Measurements from ENCODE around the gene MAPRE2. TPM values are rescaled to one million over a fixed set of nuclear protein-coding genes. Genes with fewer than 3 reads are reported as not detected.

MAPRE2 gene
- total RNA-seq, 1 experiment from 2014 or later, result 9.1 TPM

DNA sequence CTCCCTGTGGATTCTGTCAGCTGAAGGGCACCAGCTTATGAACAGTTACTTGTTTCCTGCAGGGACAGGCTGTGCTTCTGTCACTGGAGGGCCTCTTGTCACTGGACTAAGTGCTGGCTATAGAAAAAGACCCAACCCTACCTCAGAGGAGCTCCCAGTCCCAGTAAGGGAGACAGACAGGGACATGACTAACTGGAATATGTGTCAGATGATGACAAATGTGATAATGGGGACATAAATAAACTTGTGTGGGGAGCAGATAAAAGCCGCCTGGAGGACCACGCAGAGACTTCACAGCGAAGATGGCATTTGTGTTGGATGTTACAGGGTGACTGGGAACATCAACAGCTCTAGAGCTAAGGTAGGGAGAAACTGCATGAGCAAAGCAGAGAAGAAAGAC, 95.0 kb downstream of the MAPRE2 start:
- TF ChIP-seq, protein P1, sequence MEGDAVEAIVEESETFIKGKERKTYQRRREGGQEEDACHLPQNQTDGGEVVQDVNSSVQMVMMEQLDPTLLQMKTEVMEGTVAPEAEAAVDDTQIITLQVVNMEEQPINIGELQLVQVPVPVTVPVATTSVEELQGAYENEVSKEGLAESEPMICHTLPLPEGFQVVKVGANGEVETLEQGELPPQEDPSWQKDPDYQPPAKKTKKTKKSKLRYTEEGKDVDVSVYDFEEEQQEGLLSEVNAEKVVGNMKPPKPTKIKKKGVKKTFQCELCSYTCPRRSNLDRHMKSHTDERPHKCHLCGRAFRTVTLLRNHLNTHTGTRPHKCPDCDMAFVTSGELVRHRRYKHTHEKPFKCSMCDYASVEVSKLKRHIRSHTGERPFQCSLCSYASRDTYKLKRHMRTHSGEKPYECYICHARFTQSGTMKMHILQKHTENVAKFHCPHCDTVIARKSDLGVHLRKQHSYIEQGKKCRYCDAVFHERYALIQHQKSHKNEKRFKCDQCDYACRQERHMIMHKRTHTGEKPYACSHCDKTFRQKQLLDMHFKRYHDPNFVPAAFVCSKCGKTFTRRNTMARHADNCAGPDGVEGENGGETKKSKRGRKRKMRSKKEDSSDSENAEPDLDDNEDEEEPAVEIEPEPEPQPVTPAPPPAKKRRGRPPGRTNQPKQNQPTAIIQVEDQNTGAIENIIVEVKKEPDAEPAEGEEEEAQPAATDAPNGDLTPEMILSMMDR (conservative IDR thresholded peaks at IDR 0.05), result no peak
- TF ChIP-seq EZH2 (IDR thresholded peaks at IDR 0.05; ENCODE audit: low read depth), result no peak

GRCh38 chr18:35136885-35137284, 95.7 kb downstream of the MAPRE2 start:
- CTCF ChIA-PET, result no interaction called here
- H3K36me3 ChIP-seq (ENCODE audit: low read depth), result no peaks in the 10 kb centered on the region
- TF ChIP-seq, protein P1 (conservative IDR thresholded peaks at IDR 0.05), result no peak
- TF ChIP-seq EZH2 (IDR thresholded peaks at IDR 0.05; ENCODE audit: low read depth), result no peak
- no peaks in the 10 kb centered on the region for H3K79me2 ChIP-seq (ENCODE audit: low read depth)
- intact Hi-C loops (cut with micrococcal nuclease; ENCODE audit: unreplicated experiment), result no loop called here
- H3K4me1 ChIP-seq (replicated peaks; ENCODE audit: insufficient read depth), result no peaks in the 10 kb centered on the region
- POLR2A ChIA-PET (ENCODE audit: unreplicated experiment), result no interaction called here
- no peak overlapping the region for H3K4me2 ChIP-seq
- no peaks in the 10 kb centered on the region for H4K20me1 ChIP-seq (ENCODE audit: insufficient read depth)
- no peaks in the 10 kb centered on the region for H3F3A ChIP-seq (ENCODE audit: insufficient read depth, low read depth)
- no peaks in the 10 kb centered on the region for H3K27me3 ChIP-seq (ENCODE audit: insufficient read depth, low read depth)
- no peaks in the 10 kb centered on the region for H3K9me3 ChIP-seq (ENCODE audit: insufficient read depth, low read depth)
- H2AFZ ChIP-seq, result no peak overlapping the region
- no peaks in the 10 kb centered on the region for H3K9me2 ChIP-seq (ENCODE audit: insufficient read depth)
- BruUV-seq (replicated peaks), result no TSS peak
- no peak for DNase-seq
- no peak overlapping the region for H3K4me3 ChIP-seq
- no peak overlapping the region for H3K27ac ChIP-seq

More for the DNA sequence above, 95.0 kb downstream of the MAPRE2 start:
- Histone ChIP-seq H3K27me3 (ENCODE audit: insufficient read depth, low read depth) (no peaks in the 10 kb centered on the region), H3K36me3 (ENCODE audit: low read depth) (no peaks in the 10 kb centered on the region), H3K79me2 (ENCODE audit: low read depth) (no peaks in the 10 kb centered on the region), H2AFZ (no peak overlapping the region), H3K4me1 (replicated peaks; ENCODE audit: insufficient read depth) (no peaks in the 10 kb centered on the region), H4K20me1 (ENCODE audit: insufficient read depth) (no peaks in the 10 kb centered on the region), H3K9me3 (ENCODE audit: insufficient read depth, low read depth) (no peaks in the 10 kb centered on the region), H3K4me3 (no peak overlapping the region), H3K4me2 (no peak overlapping the region), H3K9me2 (ENCODE audit: insufficient read depth) (no peaks in the 10 kb centered on the region), H3F3A (ENCODE audit: insufficient read depth, low read depth) (no peaks in the 10 kb centered on the region), H3K27ac (no peak overlapping the region)
- CTCF ChIA-PET, result no interaction called here
- POLR2A ChIA-PET (ENCODE audit: unreplicated experiment), result no interaction called here
- intact Hi-C loops (cut with micrococcal nuclease; ENCODE audit: unreplicated experiment), result no loop called here
- DNase-seq, result no peak
- BruUV-seq (replicated peaks), result no TSS peak

DNA sequence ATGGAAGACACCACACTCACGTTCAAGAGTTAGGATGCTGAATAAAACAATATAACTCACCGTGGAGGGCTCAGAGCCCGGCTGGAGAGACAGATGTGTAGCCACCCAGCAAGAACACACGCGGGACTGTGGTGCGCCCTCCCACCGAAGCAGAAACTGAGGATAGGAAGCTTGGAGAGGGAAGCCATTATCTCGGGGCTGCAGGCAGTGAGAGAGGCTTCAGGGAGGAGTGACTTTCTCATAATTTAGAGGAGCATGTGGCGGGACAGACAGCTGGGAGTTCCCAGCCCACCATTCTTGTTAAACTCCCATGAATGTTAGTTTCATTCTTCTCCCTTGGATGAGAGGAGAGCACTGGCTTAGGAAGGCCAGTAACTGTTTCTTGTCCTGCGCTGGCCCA, 96.4 kb downstream of the MAPRE2 start:
- TF ChIP-seq EZH2 (IDR thresholded peaks at IDR 0.05; ENCODE audit: low read depth), result no peak
- TF ChIP-seq, protein P1 (conservative IDR thresholded peaks at IDR 0.05), result no peak
- no peaks in the 10 kb centered on the region for H4K20me1 ChIP-seq (ENCODE audit: insufficient read depth)
- CTCF ChIA-PET, result no interaction called here

More for the DNA sequence above, 96.4 kb downstream of the MAPRE2 start:
- H3K79me2 ChIP-seq (ENCODE audit: low read depth), result no peaks in the 10 kb centered on the region
- no peak overlapping the region for H3K4me3 ChIP-seq
- no peaks in the 10 kb centered on the region for H3K9me3 ChIP-seq (ENCODE audit: insufficient read depth, low read depth)
- H3K36me3 ChIP-seq (ENCODE audit: low read depth), result no peaks in the 10 kb centered on the region
- no peaks in the 10 kb centered on the region for H3F3A ChIP-seq (ENCODE audit: insufficient read depth, low read depth)
- no peak overlapping the region for H2AFZ ChIP-seq
- H3K27me3 ChIP-seq (ENCODE audit: insufficient read depth, low read depth), result no peaks in the 10 kb centered on the region
- no peak overlapping the region for H3K27ac ChIP-seq
- no peak for DNase-seq
- intact Hi-C loops (cut with micrococcal nuclease; ENCODE audit: unreplicated experiment), result no loop called here
- POLR2A ChIA-PET (ENCODE audit: unreplicated experiment), result no interaction called here
- no peaks in the 10 kb centered on the region for H3K9me2 ChIP-seq (ENCODE audit: insufficient read depth)
- no TSS peak for BruUV-seq (replicated peaks)
- H3K4me2 ChIP-seq, result no peak overlapping the region
- no peaks in the 10 kb centered on the region for H3K4me1 ChIP-seq (replicated peaks; ENCODE audit: insufficient read depth)

All from PC-9 (cell line).